H54 (cell line): ENCODE measurements around the gene HTR3E.

Source experiments
- DNase-seq: peaks from one replicate; pipeline ENCODE4 v3.0.0; 2011; ENCODE audit warnings: low spot score, mixed read lengths; ENCODE audit not compliant: insufficient read length
- FAIRE-seq: peaks from 3 replicates; lab custom pipeline; 2011; peaks lifted over from hg19 to GRCh38; lab: Jason Lieb, UNC
- POLR2A ChIP-seq: IDR thresholded peaks from 2 replicates; pipeline ENCODE4 v1.6.1; 2011; ENCODE audit warnings: low read depth, mild to moderate bottlenecking, low read length

The HTR3E gene

GRCh38 chr3:184154885-184155643, 58.2 kb downstream of the HTR3E start, which contains the start of gene DVL3:
Gene DVL3 (plus strand): TSS chr3:184155377. CDS start chr3:184155636, 259 bp downstream.
- DNase-seq = peak; percentile 79
- no peak for FAIRE-seq
- TF ChIP-seq POLR2A = peak; percentile 62

DNA sequence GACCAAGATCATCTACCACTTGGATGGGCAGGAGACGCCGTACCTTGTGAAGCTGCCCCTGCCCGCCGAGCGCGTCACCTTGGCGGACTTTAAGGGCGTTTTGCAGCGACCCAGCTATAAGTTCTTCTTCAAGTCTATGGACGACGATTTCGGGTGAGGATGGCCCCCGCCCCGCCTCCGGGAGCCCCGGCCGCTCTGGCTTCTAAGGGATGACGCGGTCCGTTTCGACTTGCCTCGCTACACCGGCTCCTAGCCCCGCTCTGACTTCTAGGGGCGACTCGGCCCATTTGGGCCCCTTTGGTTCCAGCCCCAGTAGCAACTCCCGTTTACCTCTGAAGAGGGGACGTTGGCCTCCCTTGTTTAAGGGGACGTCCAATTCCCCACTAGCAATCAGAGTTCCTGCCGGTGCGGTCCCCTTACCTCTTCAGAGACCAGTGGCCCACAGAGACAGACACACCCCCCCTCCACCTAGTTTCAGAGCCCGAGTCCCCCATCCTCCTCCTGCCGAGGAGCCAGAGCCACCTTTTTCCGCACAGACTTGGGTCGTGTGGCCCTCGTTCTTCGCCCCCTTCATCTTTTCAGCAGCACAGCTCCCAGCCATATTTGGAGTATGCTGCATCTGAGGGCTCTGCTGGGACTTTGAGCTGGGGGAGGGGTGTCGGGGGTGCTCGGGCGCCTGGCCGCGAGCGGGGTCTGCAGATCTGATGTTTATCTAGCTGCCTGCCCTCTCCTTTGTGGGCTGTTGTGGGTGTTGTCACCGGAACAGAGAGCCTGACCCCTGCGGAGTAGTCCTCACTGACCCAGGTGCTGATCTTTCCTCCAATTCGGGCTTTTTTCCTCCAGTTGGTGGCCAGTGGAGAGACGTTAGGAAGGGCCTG, 59.0 kb downstream of the HTR3E start:
- DNase-seq (peak; percentile 61), FAIRE-seq (no peak)
- no peak for TF ChIP-seq POLR2A

DNA sequence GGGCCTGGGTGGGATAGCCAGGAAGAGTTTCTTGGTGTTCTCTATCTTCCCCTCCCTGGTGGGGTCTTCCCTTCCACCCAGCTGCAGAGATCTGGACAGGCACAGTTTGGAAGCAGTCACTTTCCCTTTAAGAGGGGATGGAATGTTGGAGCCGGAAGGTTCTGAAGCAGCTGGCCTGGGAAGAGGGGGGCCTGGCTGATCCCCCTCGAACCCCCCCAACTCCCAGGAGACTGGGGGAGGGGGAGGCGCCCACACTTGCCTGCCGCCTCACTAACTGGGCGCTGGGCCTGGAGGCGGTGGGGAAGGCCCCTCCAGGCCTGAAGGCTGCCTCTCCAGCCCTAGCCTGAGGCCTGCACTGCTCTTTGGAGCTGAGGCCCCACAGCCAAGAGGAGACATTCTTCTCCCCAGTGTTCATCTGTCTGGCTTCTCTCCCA, 59.7 kb downstream of the HTR3E start:
- FAIRE-seq = no peak
- peak; percentile 69 for DNase-seq
- no peak for TF ChIP-seq POLR2A
